Tibial nerve (tissue), 4 donors: ENCODE results near the gene RPL37A. TPM values are rescaled to one million over a fixed set of nuclear protein-coding genes. Genes with fewer than 3 reads are reported as not detected.
A peak's percentile ranks its signal among the peaks of the same experiment; 100 is the strongest.

ENCODE experiments used
- DNase-seq, 2 donors: peaks; one replicate each; pipeline ENCODE4 v3.0.0-alpha.2; 2019; ENCODE audit warnings: low spot score in 2 of 2
- H3K27ac ChIP-seq, 4 donors: fragments of 200-600 bp; sonication (generic) in 3 of 4; one replicate each; pipeline ENCODE4 v1.5.1; 2017 to 2019; ENCODE audit warnings: mild to moderate bottlenecking in 1 of 4
- H3K27me3 ChIP-seq, 2 donors: fragments of 200-600 bp; sonication (generic) in 1 of 2; one replicate each; pipeline versions ENCODE4 v1.5.1 to v1.6.0; 2017 to 2019
- H3K36me3 ChIP-seq, 3 donors: fragments of 200-600 bp; sonication (generic); one replicate each; pipeline ENCODE4 v1.5.1; 2018 to 2019
- H3K4me1 ChIP-seq, 4 donors: fragments of 200-600 bp; sonication (generic) in 3 of 4; one replicate each; pipeline ENCODE4 v1.5.1; 2017 to 2019
- H3K4me3 ChIP-seq, 4 donors: fragments of 200-600 bp; sonication (generic) in 3 of 4; one replicate each; pipeline ENCODE4 v1.5.1; 2017 to 2019; ENCODE audit warnings: mild to moderate bottlenecking in 1 of 4, moderate library complexity in 1 of 4
- H3K9me3 ChIP-seq, 4 donors: fragments of 200-600 bp; sonication (generic) in 3 of 4; one replicate each; pipeline ENCODE4 v1.5.1; 2017 to 2019
- CTCF ChIP-seq, 5 experiments: fragments of 200-600 bp in 3 of 5; fragments of 450-650 bp in 2 of 5; sonication (generic) in 3 of 5; IDR thresholded peaks; one replicate each; pipeline ENCODE4 v1.5.1; 2016 to 2019; ENCODE audit warnings: antibody characterized with exemption in 5 of 5, mild to moderate bottlenecking in 3 of 5, moderate library complexity in 2 of 5
- EP300 ChIP-seq, 2 donors: sonication (generic); formaldehyde crosslinking; IDR thresholded peaks; one replicate each; pipeline ENCODE4 v1.6.1; 2017; ENCODE audit warnings: antibody characterized with exemption in 2 of 2, mild to moderate bottlenecking in 1 of 2
- POLR2A ChIP-seq, 2 donors: fragments of 450-650 bp; IDR thresholded peaks; one replicate each; pipeline ENCODE4 v1.6.1; 2017; ENCODE audit warnings: antibody characterized with exemption in 2 of 2, mild to moderate bottlenecking in 2 of 2, moderate library complexity in 2 of 2
- WGBS, 2 donors: methylation state at CpG; one replicate each; pipeline ENCODE4 v1.1.5; 2018; 5-methylcytosine and 5-hydroxymethylcytosine counted together
- total RNA-seq, 4 donors: library from RNA; depleted of rRNA; stranded (reverse); fragments of >200 nt; gene quantifications; one replicate each; pipeline ENCODE4 v1.1.0, GENCODE V29; 2016

The RPL37A gene
- total RNA-seq, 4 donors from 2014 or later = 1,138 to 2,228 (median 1,396) TPM

- no peak overlapping the region for H3K27ac ChIP-seq
- 94 to 100% methylated on average over 1 of the region's 1 CpG for WGBS, 2 donors
- no peaks in the 10 kb centered on the region for H3K9me3 ChIP-seq
- H3K36me3 ChIP-seq = peaks cover 0 to 7% (median 0%) of the 10 kb centered on the region in 3 donors
- no peaks in the 10 kb centered on the region for H3K27me3 ChIP-seq
- no peak for DNase-seq
- no peak overlapping the region for H3K4me3 ChIP-seq
- peaks cover 0 to 9% (median 0%) of the 10 kb centered on the region in 4 donors for H3K4me1 ChIP-seq
- no peak for TF ChIP-seq EP300 (IDR thresholded peaks at IDR 0.05)
These were observed 24.4 kb downstream of the RPL37A start for GRCh38 chr2:216522892-216523502.

GRCh38 chr2:216525972-216526371, 27.3 kb downstream of the RPL37A start:
- Histone ChIP-seq H3K27ac (no peak overlapping the region), H3K4me1 (no peaks in the 10 kb centered on the region), H3K36me3 (peaks cover 0 to 2% (median 0%) of the 10 kb centered on the region in 3 donors), H3K4me3 (no peak overlapping the region), H3K27me3 (no peaks in the 10 kb centered on the region), H3K9me3 (no peaks in the 10 kb centered on the region)
- no peak for DNase-seq
- WGBS, 2 donors = 71 to 79% methylated on average over 4 of the region's 4 CpGs
- TF ChIP-seq EP300 (IDR thresholded peaks at IDR 0.05) = no peak
- no peak for TF ChIP-seq CTCF (IDR thresholded peaks at IDR 0.05)
- no peak for TF ChIP-seq POLR2A (IDR thresholded peaks at IDR 0.05)

- WGBS, 2 donors = 97 to 100% methylated on average over 1 of the region's 1 CpG
- Histone ChIP-seq H3K9me3 (no peaks in the 10 kb centered on the region), H3K4me1 (no peaks in the 10 kb centered on the region), H3K27ac (no peak overlapping the region), H3K27me3 (no peaks in the 10 kb centered on the region), H3K4me3 (no peak overlapping the region), H3K36me3 (no peaks in the 10 kb centered on the region)
- TF ChIP-seq EP300 (IDR thresholded peaks at IDR 0.05) (no peak), CTCF (IDR thresholded peaks at IDR 0.05) (no peak), POLR2A (IDR thresholded peaks at IDR 0.05) (no peak)
- DNase-seq = no peak
These were observed 28.3 kb downstream of the RPL37A start for GRCh38 chr2:216526939-216527338.

GRCh38 chr2:216527600-216527999, 29.0 kb downstream of the RPL37A start:
- no peaks in the 10 kb centered on the region for H3K36me3 ChIP-seq
- H3K4me1 ChIP-seq = no peaks in the 10 kb centered on the region
- no peak for DNase-seq
- TF ChIP-seq POLR2A (IDR thresholded peaks at IDR 0.05) (no peak), EP300 (IDR thresholded peaks at IDR 0.05) (no peak), CTCF (IDR thresholded peaks at IDR 0.05) (no peak)
- no peaks in the 10 kb centered on the region for H3K9me3 ChIP-seq
- whole genome bisulfite sequencing, 2 donors = 88 to 92% methylated on average over 1 of the region's 1 CpG
- H3K4me3 ChIP-seq = no peak overlapping the region
- H3K27ac ChIP-seq = no peak overlapping the region
- no peaks in the 10 kb centered on the region for H3K27me3 ChIP-seq

GRCh38 chr2:216532562-216532961, 33.9 kb downstream of the RPL37A start:
- Histone ChIP-seq H3K36me3 (no peaks in the 10 kb centered on the region), H3K27ac (peak overlapping the region in 1 of 4 donors; percentile 38), H3K4me1 (peaks cover 0 to 33% (median 19%) of the 10 kb centered on the region in 4 donors), H3K4me3 (no peak overlapping the region), H3K9me3 (no peaks in the 10 kb centered on the region), H3K27me3 (no peaks in the 10 kb centered on the region)
- TF ChIP-seq CTCF (IDR thresholded peaks at IDR 0.05) (no peak), POLR2A (IDR thresholded peaks at IDR 0.05) (no peak), EP300 (IDR thresholded peaks at IDR 0.05) (no peak)
- WGBS, 2 donors = 81 to 84% methylated on average over 2 of the region's 2 CpGs
- no peak for DNase-seq
